ENCODE measurements around the gene MRPS18A. TPM values are rescaled to one million over a fixed set of nuclear protein-coding genes. Genes with fewer than 3 reads are reported as not detected.

The MRPS18A gene
- total and polyA plus RNA-seq, 9 of the 15 experiments (the other 6 are each of a cell fraction or from before 2014, with no cell fraction given) = 87.5 to 243 (median 125) TPM

GRCh38 chr6:43715056-43715788 lies 27.6 kb upstream of the MRPS18A start (continued):
- TF ChIP-seq ZMIZ1 (IDR thresholded peaks at IDR 0.05; ENCODE audit: low read depth in 2 of 2, low read length in 2 of 2) (no peak), ZNF318 (IDR thresholded peaks at IDR 0.05; ENCODE audit: borderline replicate concordance in 1 of 2, low read depth in 1 of 2) (no peak)
